Activated CD8-positive, alpha-beta memory T cell treated with anti-CD3 and anti-CD28 coated beads, Interleukin-2, amount 10 ng/mL, durations not matched to agents 7 days and 5 days (primary cell): ENCODE measurements around the gene SEMA4C. TPM values are rescaled to one million over a fixed set of nuclear protein-coding genes. Genes with fewer than 3 reads are reported as not detected.
A peak's percentile ranks its signal among the peaks of the same experiment; 100 is the strongest.

ENCODE experiments used
- ATAC-seq: fragments of 150-1000 bp; cut with Tn5 transposase; one replicate; pipeline ENCODE4 v1.10.0; 2021; ENCODE audit warnings: moderate library complexity
- CTCF ChIA-PET: fragments of 350-600 bp; sonication (Branson Sonifier 250); formaldehyde crosslinking; loops from one replicate; lab custom pipeline; 2021; ENCODE audit warnings: antibody characterized with exemption; lab: Charles Lee
- DNase-seq: peaks from one replicate; pipeline ENCODE4 v3.0.0-alpha.2; 2020
- H3K27ac Mint-ChIP-seq: one replicate; pipeline ENCODE4 v1.8.0; 2021; ENCODE audit warnings: mild to moderate bottlenecking, mixed read lengths
- H3K27me3 Mint-ChIP-seq: one replicate; pipeline ENCODE4 v1.8.0; 2021; ENCODE audit warnings: mixed read lengths
- H3K36me3 Mint-ChIP-seq: one replicate; pipeline ENCODE4 v1.8.0; 2021; ENCODE audit warnings: mild to moderate bottlenecking, mixed read lengths
- H3K4me1 Mint-ChIP-seq: one replicate; pipeline ENCODE4 v1.8.0; 2021; ENCODE audit warnings: mixed read lengths
- H3K4me3 Mint-ChIP-seq: one replicate; pipeline ENCODE4 v1.8.0; 2021; ENCODE audit warnings: mild to moderate bottlenecking, moderate library complexity, mixed read lengths
- H3K9me3 Mint-ChIP-seq: one replicate; pipeline ENCODE4 v1.8.0; 2022; ENCODE audit warnings: low read depth, mixed read lengths
- total RNA-seq, 2 experiments: library from RNA; stranded (reverse); gene quantifications; one replicate each; pipeline ENCODE4 v1.2.3, GENCODE V29; 2021

SEMA4C gene
- total RNA-seq, 2 experiments from 2014 or later: 9.7 to 11.6 TPM

GRCh38 chr2:96821113-96821675 lies 48.7 kb downstream of the SEMA4C start:
- ATAC-seq: no peak
- H3K9me3 Mint-ChIP-seq: no peaks in the 10 kb centered on the region
- CTCF ChIA-PET: interaction anchor here (0.8 to 1.7 kb wide), 4 partner anchors 12 to 47 kb away, joined by 3 to 4 read pairs (median 3); partner anchors contain the start of gene ANKRD39
- H3K27me3 Mint-ChIP-seq: no peaks in the 10 kb centered on the region
- H3K36me3 Mint-ChIP-seq: peaks cover 8% of the 10 kb centered on the region
- no peak overlapping the region for H3K4me3 Mint-ChIP-seq
- peaks cover 42% of the 10 kb centered on the region for H3K4me1 Mint-ChIP-seq
- H3K27ac Mint-ChIP-seq: no peak overlapping the region
- no peak for DNase-seq

- ATAC-seq (no peak), DNase-seq (no peak)
- Mint-ChIP-seq H3K27ac (no peak overlapping the region), H3K4me1 (peaks cover 47% of the 10 kb centered on the region), H3K36me3 (peaks cover 6% of the 10 kb centered on the region), H3K4me3 (no peak overlapping the region), H3K27me3 (no peaks in the 10 kb centered on the region), H3K9me3 (no peaks in the 10 kb centered on the region)
- CTCF ChIA-PET: interaction anchor here (0.9 to 6.9 kb wide), 5 partner anchors 15 to 143 kb away, joined by 3 to 33 read pairs (median 4); partner anchors contain the start of gene ANKRD39
Observed at GRCh38 chr2:96819876-96820511, 49.9 kb downstream of the SEMA4C start.

- Mint-ChIP-seq H3K4me3 (no peak overlapping the region), H3K27ac (no peak overlapping the region), H3K9me3 (no peaks in the 10 kb centered on the region), H3K4me1 (peaks cover 49% of the 10 kb centered on the region), H3K27me3 (no peaks in the 10 kb centered on the region), H3K36me3 (peaks cover 6% of the 10 kb centered on the region)
- CTCF ChIA-PET: interaction anchor here (0.9 to 6.9 kb wide), 9 partner anchors 11 to 475 kb away, joined by 3 to 33 read pairs (median 4); partner anchors contain the start of gene ANKRD39
- ATAC-seq (no peak), DNase-seq (no peak)
Observed at GRCh38 chr2:96819128-96819875, 50.6 kb downstream of the SEMA4C start.

GRCh38 chr2:96817882-96818281 lies 52.0 kb downstream of the SEMA4C start:
- CTCF ChIA-PET: interaction anchor here (0.6 to 6.9 kb wide), 12 partner anchors 9 to 473 kb away, joined by 3 to 33 read pairs (median 5); partner anchors contain the start of gene ANKRD39
- ATAC-seq: no peak
- Mint-ChIP-seq H3K27ac (no peak overlapping the region), H3K4me1 (peaks cover 49% of the 10 kb centered on the region), H3K4me3 (peak overlapping the region; percentile 81), H3K36me3 (peaks cover 6% of the 10 kb centered on the region), H3K9me3 (no peaks in the 10 kb centered on the region), H3K27me3 (no peaks in the 10 kb centered on the region)
- DNase-seq: no peak

GRCh38 chr2:96816836-96817702 lies 52.8 kb downstream of the SEMA4C start:
- no peak for DNase-seq
- CTCF ChIA-PET: interaction anchor here (0.7 to 6.9 kb wide), 13 partner anchors 8 to 295 kb away, joined by 3 to 33 read pairs (median 5); partner anchors contain the start of gene ANKRD39
- Mint-ChIP-seq H3K36me3 (peaks cover 6% of the 10 kb centered on the region), H3K27me3 (no peaks in the 10 kb centered on the region), H3K4me3 (peak overlapping the region; percentile 81), H3K4me1 (peaks cover 49% of the 10 kb centered on the region), H3K27ac (peak overlapping the region; percentile 38), H3K9me3 (no peaks in the 10 kb centered on the region)
- no peak for ATAC-seq

- H3K4me1 Mint-ChIP-seq: peaks cover 47% of the 10 kb centered on the region
- H3K27me3 Mint-ChIP-seq: no peaks in the 10 kb centered on the region
- H3K9me3 Mint-ChIP-seq: no peaks in the 10 kb centered on the region
- H3K27ac Mint-ChIP-seq: peak within 1 kb of the TSS; percentile 58
- peaks cover 6% of the 10 kb centered on the region for H3K36me3 Mint-ChIP-seq
- peak; percentile 96 for DNase-seq
- H3K4me3 Mint-ChIP-seq: peak within 1 kb of the TSS; percentile 84
- CTCF ChIA-PET: interaction anchor here (0.6 to 6.9 kb wide), 11 partner anchors 14 to 304 kb away, joined by 4 to 33 read pairs (median 5); partner anchors contain the start of gene ANKRD39
- peak; percentile 94 for ATAC-seq
Observed at GRCh38 chr2:96816127-96816835, 53.6 kb downstream of the SEMA4C start, which contains the start of gene CNNM3. CNNM3 (plus strand) TSS chr2:96816268; CDS start chr2:96816278, 10 bp downstream.

- peaks cover 40% of the 10 kb centered on the region for H3K4me1 Mint-ChIP-seq
- H3K36me3 Mint-ChIP-seq: peaks cover 6% of the 10 kb centered on the region
- CTCF ChIA-PET: interaction anchor here (0.6 to 6.9 kb wide), 12 partner anchors 9 to 303 kb away, joined by 3 to 33 read pairs (median 5); partner anchors contain the start of gene ANKRD39
- H3K27ac Mint-ChIP-seq: peak overlapping the region; percentile 58
- no peaks in the 10 kb centered on the region for H3K9me3 Mint-ChIP-seq
- H3K4me3 Mint-ChIP-seq: peak overlapping the region; percentile 84
- peak; percentile 1 for ATAC-seq
- no peak for DNase-seq
- H3K27me3 Mint-ChIP-seq: no peaks in the 10 kb centered on the region
Observed at GRCh38 chr2:96815326-96816126, 54.4 kb downstream of the SEMA4C start.

GRCh38 chr2:96813656-96814055 lies 56.2 kb downstream of the SEMA4C start:
- Mint-ChIP-seq H3K4me3 (no peak overlapping the region), H3K27ac (no peak overlapping the region), H3K9me3 (no peaks in the 10 kb centered on the region), H3K27me3 (no peaks in the 10 kb centered on the region), H3K36me3 (peaks cover 6% of the 10 kb centered on the region), H3K4me1 (peaks cover 22% of the 10 kb centered on the region)
- CTCF ChIA-PET: interaction anchor here (1.0 to 6.9 kb wide), 4 partner anchors 11 to 53 kb away, joined by 3 to 33 read pairs (median 4); partner anchors contain the start of gene ANKRD39
- no peak for ATAC-seq
- DNase-seq: no peak

GRCh38 chr2:96811917-96812316 lies 58.0 kb downstream of the SEMA4C start:
- no peaks in the 10 kb centered on the region for H3K9me3 Mint-ChIP-seq
- H3K4me3 Mint-ChIP-seq: no peak overlapping the region
- no peak overlapping the region for H3K27ac Mint-ChIP-seq
- H3K27me3 Mint-ChIP-seq: no peaks in the 10 kb centered on the region
- H3K4me1 Mint-ChIP-seq: peaks cover 10% of the 10 kb centered on the region
- no peak for ATAC-seq
- DNase-seq: no peak
- CTCF ChIA-PET: interaction anchor here (0.5 to 2.1 kb wide), 2 partner anchors 11 to 46 kb away, joined by 6 read pairs; partner anchors contain the start of gene ANKRD39
- H3K36me3 Mint-ChIP-seq: no peaks in the 10 kb centered on the region

- Mint-ChIP-seq H3K9me3 (no peaks in the 10 kb centered on the region), H3K27me3 (no peaks in the 10 kb centered on the region), H3K36me3 (peaks cover 3% of the 10 kb centered on the region), H3K4me3 (no peak overlapping the region), H3K4me1 (peaks cover 19% of the 10 kb centered on the region), H3K27ac (no peak overlapping the region)
- DNase-seq: no peak
- ATAC-seq: no peak
- CTCF ChIA-PET: interaction anchor here (1.4 to 1.7 kb wide), 2 partner anchors 10 to 12 kb away, joined by 4 to 6 read pairs; no protein-coding TSS in a partner anchor
Observed at GRCh38 chr2:96810783-96811192, 59.1 kb downstream of the SEMA4C start.
